LNCAP (cell line): ENCODE results near the gene NPPA.

Source experiments
- TF ChIP-seq, protein P1 (sequence below): fragments of 450-650 bp; IDR thresholded peaks from 2 replicates; pipeline ENCODE4 v1.5.1; 2017; ENCODE audit warnings: mild to moderate bottlenecking

NPPA gene

GRCh38 chr1:11837767-11838348 lies 9.7 kb downstream of the NPPA start:
- TF ChIP-seq, protein P1, sequence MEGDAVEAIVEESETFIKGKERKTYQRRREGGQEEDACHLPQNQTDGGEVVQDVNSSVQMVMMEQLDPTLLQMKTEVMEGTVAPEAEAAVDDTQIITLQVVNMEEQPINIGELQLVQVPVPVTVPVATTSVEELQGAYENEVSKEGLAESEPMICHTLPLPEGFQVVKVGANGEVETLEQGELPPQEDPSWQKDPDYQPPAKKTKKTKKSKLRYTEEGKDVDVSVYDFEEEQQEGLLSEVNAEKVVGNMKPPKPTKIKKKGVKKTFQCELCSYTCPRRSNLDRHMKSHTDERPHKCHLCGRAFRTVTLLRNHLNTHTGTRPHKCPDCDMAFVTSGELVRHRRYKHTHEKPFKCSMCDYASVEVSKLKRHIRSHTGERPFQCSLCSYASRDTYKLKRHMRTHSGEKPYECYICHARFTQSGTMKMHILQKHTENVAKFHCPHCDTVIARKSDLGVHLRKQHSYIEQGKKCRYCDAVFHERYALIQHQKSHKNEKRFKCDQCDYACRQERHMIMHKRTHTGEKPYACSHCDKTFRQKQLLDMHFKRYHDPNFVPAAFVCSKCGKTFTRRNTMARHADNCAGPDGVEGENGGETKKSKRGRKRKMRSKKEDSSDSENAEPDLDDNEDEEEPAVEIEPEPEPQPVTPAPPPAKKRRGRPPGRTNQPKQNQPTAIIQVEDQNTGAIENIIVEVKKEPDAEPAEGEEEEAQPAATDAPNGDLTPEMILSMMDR: no peak

DNA sequence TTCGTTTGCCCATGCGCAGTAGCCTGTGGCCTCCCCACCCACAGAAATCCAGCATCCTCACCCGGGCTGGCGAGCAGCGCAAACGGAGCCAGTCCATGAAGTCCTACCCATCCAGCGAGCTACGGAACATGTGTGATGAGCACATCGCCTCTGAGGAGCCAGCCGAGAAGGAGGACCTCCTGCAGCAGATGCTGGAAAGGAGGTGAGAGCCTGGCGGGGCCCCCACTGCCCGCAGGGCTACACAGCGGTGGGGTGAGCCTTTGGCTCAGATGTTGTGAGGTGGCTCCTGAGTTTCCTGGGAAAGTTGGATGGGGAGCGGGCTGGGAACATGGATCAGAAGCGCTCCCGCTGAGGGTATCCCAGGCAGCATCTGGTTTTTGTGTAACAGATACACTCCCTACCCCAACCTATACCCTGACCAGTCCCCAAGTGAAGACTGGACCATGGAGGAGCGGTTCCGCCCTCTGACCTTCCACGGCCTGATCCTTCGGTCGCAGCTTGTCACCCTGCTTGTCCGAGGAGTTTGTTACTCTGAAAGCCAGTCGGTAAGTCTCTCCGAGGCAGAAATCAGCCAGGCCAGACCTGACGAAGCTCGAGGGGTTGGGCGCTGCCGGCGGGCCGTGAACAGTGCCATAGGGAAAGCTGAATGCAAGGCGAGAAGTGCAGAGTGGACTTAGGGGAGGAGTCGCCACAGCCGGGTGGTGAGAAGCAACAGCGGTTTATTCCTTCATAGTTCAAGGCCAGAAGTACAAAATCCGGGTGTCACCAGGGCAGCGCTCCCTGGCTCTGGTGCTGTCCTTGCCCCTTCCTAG lies 10.4 kb downstream of the NPPA start:
- TF ChIP-seq, protein P1: no peak

- TF ChIP-seq, protein P1: no peak
Measured at GRCh38 chr1:11835441-11836225, 11.9 kb downstream of the NPPA start.

- TF ChIP-seq, protein P1: no peak
Measured at GRCh38 chr1:11833900-11834299, 13.7 kb downstream of the NPPA start.

GRCh38 chr1:11833497-11833896 lies 14.1 kb downstream of the NPPA start:
- TF ChIP-seq, protein P1: no peak

- TF ChIP-seq, protein P1: no peak
Measured at GRCh38 chr1:11831945-11832725, 15.4 kb downstream of the NPPA start.

- TF ChIP-seq, protein P1: no peak
Measured at GRCh38 chr1:11828511-11828910, 19.1 kb downstream of the NPPA start.
